ENCODE data around the gene ADO.

DNA sequence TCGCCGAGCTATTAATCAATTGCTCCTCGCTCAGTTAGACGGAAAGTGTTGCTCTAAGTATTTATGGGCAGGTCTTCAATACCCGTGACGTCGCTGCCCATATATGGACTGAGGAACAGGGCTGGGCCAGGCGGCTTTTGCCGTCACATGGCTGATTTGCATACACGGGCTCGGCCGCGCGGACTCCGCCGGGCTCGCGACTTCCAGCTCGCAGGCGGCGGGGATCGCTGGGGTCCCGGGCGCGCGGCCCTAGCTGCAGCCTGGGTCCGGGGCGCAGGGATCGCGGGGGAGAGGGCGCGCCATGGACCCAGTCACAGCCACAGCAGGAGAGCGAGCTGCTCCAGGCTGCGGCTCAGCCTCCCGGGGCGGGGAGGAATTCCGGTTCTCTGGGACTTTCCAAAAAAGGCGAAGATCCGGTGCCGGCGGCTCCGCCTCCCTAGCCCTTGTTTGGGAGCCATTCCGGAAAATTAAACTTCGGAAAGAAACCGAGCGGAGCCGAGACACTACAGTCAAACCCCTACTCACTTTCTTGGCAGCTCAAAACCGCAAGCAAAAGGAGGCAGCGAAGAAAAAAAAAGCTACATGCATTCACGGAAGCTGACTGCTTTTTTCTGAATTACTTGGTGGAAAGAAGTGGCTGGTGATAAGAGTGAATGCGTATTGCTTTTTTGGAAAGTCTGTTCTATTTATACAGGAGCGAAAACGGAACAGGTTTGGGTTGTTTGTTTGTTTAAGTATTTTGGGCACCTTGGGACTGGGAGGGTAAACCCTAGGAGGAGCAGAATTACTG, 12.0 kb downstream of the ADO start, which contains the start of gene EGR2:
- TF ChIP-seq, protein P1, sequence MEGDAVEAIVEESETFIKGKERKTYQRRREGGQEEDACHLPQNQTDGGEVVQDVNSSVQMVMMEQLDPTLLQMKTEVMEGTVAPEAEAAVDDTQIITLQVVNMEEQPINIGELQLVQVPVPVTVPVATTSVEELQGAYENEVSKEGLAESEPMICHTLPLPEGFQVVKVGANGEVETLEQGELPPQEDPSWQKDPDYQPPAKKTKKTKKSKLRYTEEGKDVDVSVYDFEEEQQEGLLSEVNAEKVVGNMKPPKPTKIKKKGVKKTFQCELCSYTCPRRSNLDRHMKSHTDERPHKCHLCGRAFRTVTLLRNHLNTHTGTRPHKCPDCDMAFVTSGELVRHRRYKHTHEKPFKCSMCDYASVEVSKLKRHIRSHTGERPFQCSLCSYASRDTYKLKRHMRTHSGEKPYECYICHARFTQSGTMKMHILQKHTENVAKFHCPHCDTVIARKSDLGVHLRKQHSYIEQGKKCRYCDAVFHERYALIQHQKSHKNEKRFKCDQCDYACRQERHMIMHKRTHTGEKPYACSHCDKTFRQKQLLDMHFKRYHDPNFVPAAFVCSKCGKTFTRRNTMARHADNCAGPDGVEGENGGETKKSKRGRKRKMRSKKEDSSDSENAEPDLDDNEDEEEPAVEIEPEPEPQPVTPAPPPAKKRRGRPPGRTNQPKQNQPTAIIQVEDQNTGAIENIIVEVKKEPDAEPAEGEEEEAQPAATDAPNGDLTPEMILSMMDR (conservative IDR thresholded peaks at IDR 0.05) = no peak
- TF ChIP-seq EZH2 (IDR thresholded peaks at IDR 0.05; ENCODE audit: low read depth) = no peak
